Daoy (cell line): Measurements from ENCODE around the gene GNAQ. TPM values are rescaled to one million over a fixed set of nuclear protein-coding genes. Genes with fewer than 3 reads are reported as not detected.

Experiments
- DNase-seq: peaks from one replicate; pipeline ENCODE4 v3.0.0-alpha.2; 2015; ENCODE audit warnings: low read depth
- total RNA-seq: library from RNA; depleted of rRNA; stranded (reverse); fragments of >200 nt; shearing (Covaris generic); gene quantifications from 2 replicates; pipeline ENCODE4 v1.2.3, GENCODE V29; 2014

GNAQ gene
- total RNA-seq, 1 experiment from 2014 or later: 21.7 TPM

GRCh38 chr9:77815260-77815659 is 216.4 kb downstream of the GNAQ start:
- no peak for DNase-seq

DNA sequence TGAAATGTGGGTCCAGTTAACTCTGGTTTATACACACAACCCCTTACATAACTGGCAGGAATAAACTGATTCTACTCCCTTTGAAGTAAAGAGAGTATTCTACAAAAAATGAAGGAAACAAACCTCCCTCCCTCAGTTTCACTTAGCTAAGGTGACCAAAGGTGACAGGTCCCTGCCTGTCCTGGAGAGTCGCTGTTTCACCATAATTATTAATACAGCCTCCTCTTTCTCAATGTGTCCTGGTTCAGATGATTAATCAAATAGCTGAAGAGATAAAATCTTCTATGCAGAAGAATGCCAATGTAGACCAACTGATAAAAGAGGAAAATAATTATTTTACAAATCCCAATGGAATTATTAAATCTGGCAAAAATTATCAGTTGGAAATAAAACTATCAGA is 219.8 kb downstream of the GNAQ start:
- no peak for DNase-seq

- DNase-seq: no peak
These were observed 220.9 kb downstream of the GNAQ start for GRCh38 chr9:77810637-77811119.

- no peak for DNase-seq
These were observed 221.6 kb downstream of the GNAQ start for GRCh38 chr9:77810047-77810446.

DNA sequence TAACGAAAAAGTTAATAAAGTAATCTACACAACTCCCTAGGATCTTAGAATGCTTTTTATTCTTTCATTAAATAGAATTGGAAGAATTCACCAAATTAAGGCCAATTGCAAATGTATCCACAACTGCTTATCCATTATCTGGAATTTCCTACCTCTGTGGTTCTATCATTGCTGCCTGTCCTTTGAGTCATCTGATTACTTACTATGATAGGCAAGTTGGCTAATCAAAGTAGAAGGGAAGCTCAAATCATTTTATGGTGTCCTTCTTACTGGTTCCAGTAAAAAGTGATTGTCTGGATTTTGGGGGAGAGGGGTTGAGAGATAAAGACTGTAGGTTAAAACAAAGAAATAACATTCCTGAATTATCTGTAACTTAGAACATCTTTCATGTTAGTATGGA is 222.1 kb downstream of the GNAQ start:
- DNase-seq: no peak

- no peak for DNase-seq
These were observed 222.9 kb downstream of the GNAQ start for GRCh38 chr9:77808751-77809081.

- DNase-seq: no peak
These were observed 223.5 kb downstream of the GNAQ start for GRCh38 chr9:77807846-77808750.

- peak; percentile 42 for DNase-seq
These were observed 224.3 kb downstream of the GNAQ start for GRCh38 chr9:77807281-77807683.

DNA sequence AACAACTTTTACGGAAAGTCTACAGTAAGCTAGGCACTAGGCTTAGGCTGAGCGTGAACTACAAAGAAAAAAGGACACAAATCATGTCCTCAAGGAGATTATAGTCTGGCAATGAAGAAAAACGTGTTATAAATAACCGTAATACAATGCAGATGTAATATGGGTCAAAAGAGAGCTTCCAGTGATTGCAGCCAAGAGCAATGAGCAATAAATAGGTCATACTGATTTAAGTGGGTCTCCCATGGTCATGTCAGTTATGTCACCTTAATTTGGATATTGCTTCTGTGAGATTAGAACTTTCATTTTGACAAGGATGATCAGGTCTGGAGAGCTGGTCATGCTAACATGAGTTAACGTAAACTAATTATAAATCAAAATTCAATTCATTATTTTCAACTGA is 224.9 kb downstream of the GNAQ start:
- DNase-seq: no peak

GRCh38 chr9:77805810-77806209 is 225.8 kb downstream of the GNAQ start:
- DNase-seq: no peak

DNA sequence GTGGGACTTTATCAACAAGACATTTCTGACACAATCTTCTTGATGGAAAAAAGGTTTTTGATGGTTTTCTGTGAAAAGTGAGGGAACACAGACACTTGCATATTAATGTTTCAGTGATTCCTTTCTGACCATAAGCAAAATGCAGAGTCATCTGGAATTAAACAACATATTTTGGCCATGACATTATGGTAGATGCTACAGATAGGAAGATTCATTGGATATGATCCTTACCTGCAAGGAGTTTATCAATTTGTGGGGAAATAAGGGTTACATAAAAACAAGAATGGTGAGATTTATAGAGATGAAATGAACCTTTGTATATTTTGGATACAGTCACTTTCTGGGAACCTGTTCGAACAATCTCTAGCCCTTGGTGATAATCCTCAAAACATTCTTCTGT is 228.2 kb downstream of the GNAQ start:
- DNase-seq: no peak

GRCh38 chr9:77802515-77803293 is 228.9 kb downstream of the GNAQ start:
- DNase-seq: no peak

GRCh38 chr9:77802064-77802463 is 229.5 kb downstream of the GNAQ start:
- DNase-seq: no peak

DNA sequence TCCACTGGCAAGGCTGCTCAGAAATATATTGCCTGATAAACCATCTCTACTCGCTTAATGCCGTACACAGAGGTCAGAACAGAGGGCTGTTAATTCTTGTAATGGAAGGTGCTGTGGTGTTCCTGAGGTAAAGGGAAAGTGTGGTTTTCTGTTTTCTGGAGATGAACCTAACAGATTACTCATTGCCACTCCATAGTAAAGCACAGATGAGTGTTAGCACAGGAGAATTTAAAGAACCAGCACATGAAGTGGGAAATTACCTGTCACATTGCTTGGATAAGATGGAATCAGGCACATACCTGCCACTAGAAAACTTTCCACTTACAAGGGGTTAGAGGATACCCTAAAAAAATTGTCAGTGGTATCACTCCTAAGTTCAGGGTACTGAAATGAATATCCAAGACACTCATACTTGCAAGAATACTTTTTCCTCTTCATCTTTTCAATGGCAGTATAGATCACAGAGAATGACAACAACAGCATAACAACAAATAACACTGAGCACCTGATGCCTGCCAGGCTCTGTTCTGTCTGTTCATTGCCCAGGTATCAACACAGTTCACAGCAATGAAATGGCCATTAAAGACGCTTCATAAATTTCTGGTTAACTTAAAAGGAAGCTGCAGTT is 230.6 kb downstream of the GNAQ start:
- DNase-seq: no peak

GRCh38 chr9:77798140-77798539 is 233.5 kb downstream of the GNAQ start:
- no peak for DNase-seq

GRCh38 chr9:77794985-77795384 is 236.6 kb downstream of the GNAQ start:
- DNase-seq: no peak

DNA sequence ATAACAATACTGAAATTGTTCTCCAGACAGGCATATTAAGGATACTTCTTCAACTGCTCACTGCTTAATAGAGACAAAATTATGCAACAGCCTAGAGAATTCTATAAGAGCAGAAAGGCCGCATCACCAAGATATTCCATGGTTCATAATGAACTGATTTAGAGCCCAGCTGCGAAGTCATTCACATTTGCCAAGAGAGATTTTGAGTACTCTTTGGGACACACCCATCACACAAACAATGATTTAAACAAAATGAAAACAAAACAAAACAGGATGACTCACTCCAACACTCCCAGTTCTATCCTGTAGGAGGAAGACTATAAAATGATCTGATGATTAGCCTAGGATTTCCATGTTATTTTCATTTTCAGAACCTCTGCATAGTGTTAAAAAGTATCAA is 237.8 kb downstream of the GNAQ start:
- peak; percentile 10 for DNase-seq

DNA sequence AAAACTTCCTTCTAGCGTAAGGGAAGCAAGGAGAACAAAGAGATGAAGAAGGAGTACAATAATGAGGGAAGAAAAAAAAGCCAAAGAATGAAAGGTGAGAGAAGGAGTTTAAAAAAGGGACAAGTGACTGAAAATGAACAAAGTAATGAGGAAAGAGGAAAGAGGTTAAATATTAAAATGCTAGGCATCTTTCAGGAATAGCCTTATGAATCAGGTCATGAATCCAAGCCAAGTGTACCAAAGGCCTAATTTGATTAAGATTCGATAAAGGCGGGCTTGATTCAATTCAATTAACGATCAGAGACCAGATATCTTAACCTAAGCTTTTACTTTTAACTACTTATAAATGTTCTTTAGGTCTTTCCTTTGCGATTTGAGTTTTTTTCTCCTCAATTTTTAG is 241.7 kb downstream of the GNAQ start:
- no peak for DNase-seq

DNA sequence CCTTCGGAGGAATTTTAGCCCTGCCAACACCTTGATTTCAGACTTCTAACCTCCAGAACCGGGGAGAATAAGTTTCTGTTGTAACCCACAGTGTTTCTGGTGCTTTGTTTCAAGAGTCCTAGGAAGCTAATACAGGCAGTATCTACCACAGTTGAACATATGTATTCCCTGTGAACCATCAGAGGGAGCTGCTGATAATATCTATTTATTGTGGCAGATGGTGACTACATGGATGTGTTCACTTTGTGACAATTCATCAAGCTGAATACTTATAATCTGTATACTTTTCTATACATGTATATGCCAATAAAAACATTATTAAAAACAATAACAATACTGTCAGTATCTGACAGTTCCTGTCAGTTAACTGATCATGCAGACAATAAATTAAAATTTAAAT is 246.3 kb downstream of the GNAQ start:
- no peak for DNase-seq

- no peak for DNase-seq
These were observed 248.1 kb downstream of the GNAQ start for GRCh38 chr9:77783518-77783917.

- DNase-seq: no peak
These were observed 252.6 kb downstream of the GNAQ start for GRCh38 chr9:77779010-77779409.

- no peak for DNase-seq
These were observed 258.2 kb downstream of the GNAQ start for GRCh38 chr9:77773381-77773780.

GRCh38 chr9:77772646-77773045 is 259.0 kb downstream of the GNAQ start:
- no peak for DNase-seq
